A549 (cell line): Measurements from ENCODE around the gene ACTL7B. TPM values are rescaled to one million over a fixed set of nuclear protein-coding genes. Genes with fewer than 3 reads are reported as not detected.

Experiments
- ATAC-seq, 2 experiments: fragments of 200-7000 bp in 1 of 2; fragments of >200 bp in 1 of 2; cut with Nextera tagmentation in 1 of 2; cut with Tn5 transposase in 1 of 2; 3 replicates each; pipeline versions ENCODE4 v1.8.0 to v1.9.1; 2018 to 2020; ENCODE audit warnings: mild to moderate bottlenecking in 1 of 2, moderate library complexity in 1 of 2
- CTCF ChIA-PET: fragments of 300-600 bp; sonication (Branson Sonifier 250); formaldehyde crosslinking; extraction: SDS; loops from one replicate; lab custom pipeline; 2021; ENCODE audit warnings: antibody characterized with exemption, inconsistent platforms; lab: Yijun Ruan, JAX
- POLR2A ChIA-PET: fragments of 350-600 bp; formaldehyde crosslinking; extraction: SDS; loops from one replicate; lab custom pipeline; 2021; ENCODE audit warnings: antibody characterized with exemption, inconsistent platforms; lab: Yijun Ruan, JAX
- DNase-seq, 2 experiments: peaks; one replicate each; pipeline versions ENCODE4 v3.0.0 to v3.0.0-alpha.2; 2011 to 2016; ENCODE audit warnings: low read depth in 1 of 2, low spot score in 1 of 2
- FAIRE-seq: peaks from 2 replicates; lab custom pipeline; 2011; peaks lifted over from hg19 to GRCh38; lab: Jason Lieb, UNC
- H3K27ac ChIP-seq, 2 experiments: fragments of >200 bp; sonication (Bioruptor Twin); formaldehyde crosslinking; 3 replicates each; pipeline ENCODE4 v1.5.1; 2016 to 2017
- H3K4me1 ChIP-seq: fragments of >200 bp; sonication (Bioruptor Twin); formaldehyde crosslinking; 3 replicates; pipeline ENCODE4 v1.6.1; 2016
- H3K4me2 ChIP-seq: fragments of >200 bp; sonication (Bioruptor Twin); formaldehyde crosslinking; 3 replicates; pipeline ENCODE4 v1.6.1; 2016
- H3K4me3 ChIP-seq: fragments of >200 bp; sonication (Bioruptor Twin); formaldehyde crosslinking; 3 replicates; pipeline ENCODE4 v1.5.1; 2016
- H3K9me3 ChIP-seq: fragments of >200 bp; sonication (Bioruptor Twin); formaldehyde crosslinking; 3 replicates; pipeline ENCODE4 v1.6.1; 2016
- ATOH8 ChIP-seq: fragments of 250-450 bp; sonication (Bioruptor Pico); IDR thresholded peaks from 2 replicates; pipeline ENCODE4 v1.5.0; 2020; ENCODE audit warnings: low read depth, mild to moderate bottlenecking, moderate library complexity
- BCL3 ChIP-seq: fragments of >200 bp; sonication (Bioruptor Twin); formaldehyde crosslinking; IDR thresholded peaks from 3 replicates; pipeline ENCODE4 v1.6.1; 2016
- CEBPB ChIP-seq, 2 experiments: fragments of >200 bp in 1 of 2; sonication (Bioruptor Twin) in 1 of 2; formaldehyde crosslinking in 1 of 2; IDR thresholded peaks; 2 replicates each; pipeline ENCODE4 v1.6.1; 2012 to 2016
- CHD2 ChIP-seq: fragments of 150-350 bp; IDR thresholded peaks from 2 replicates; pipeline ENCODE4 v1.6.1; 2014; ENCODE audit warnings: low read length; ENCODE audit not compliant: partially characterized antibody
- E2F6 ChIP-seq: IDR thresholded peaks from 2 replicates; pipeline ENCODE4 v1.6.1; 2012; ENCODE audit warnings: low read depth, borderline replicate concordance
- EHMT2 ChIP-seq: fragments of 200-600 bp; sonication (generic); IDR thresholded peaks from 2 replicates; pipeline ENCODE4 v1.6.1; 2016; ENCODE audit warnings: antibody characterized with exemption, low read depth, mild to moderate bottlenecking, moderate library complexity
- ESRRA ChIP-seq: fragments of 150-350 bp; IDR thresholded peaks from 2 replicates; pipeline ENCODE4 v1.6.1; 2014; ENCODE audit warnings: mild to moderate bottlenecking, low read length, borderline replicate concordance
- FOSL2 ChIP-seq, 2 experiments: fragments of 450-650 bp in 1 of 2; fragments of >200 bp in 1 of 2; sonication (Bioruptor Twin) in 1 of 2; formaldehyde crosslinking; IDR thresholded peaks; 2 replicates each; pipeline versions ENCODE4 v1.5.0 to v1.6.1; 2016 to 2020; ENCODE audit warnings: mild to moderate bottlenecking in 1 of 2, moderate library complexity in 1 of 2
- FOXS1 ChIP-seq: fragments of 250-450 bp; sonication (Bioruptor Pico); IDR thresholded peaks from 2 replicates; pipeline ENCODE4 v1.5.0; 2020; ENCODE audit warnings: mild to moderate bottlenecking, moderate library complexity
- HDAC2 ChIP-seq: fragments of 200-600 bp; sonication (generic); IDR thresholded peaks from 2 replicates; pipeline ENCODE4 v1.6.1; 2016
- HES2 ChIP-seq: fragments of >200 bp; sonication (Bioruptor Twin); formaldehyde crosslinking; IDR thresholded peaks from 2 replicates; pipeline ENCODE4 v1.6.1; 2016
- HEYL ChIP-seq: fragments of 250-450 bp; sonication (Bioruptor Pico); IDR thresholded peaks from 2 replicates; pipeline ENCODE4 v1.8.0; 2021; ENCODE audit warnings: mild to moderate bottlenecking, moderate library complexity
- HMGXB4 ChIP-seq: fragments of 250-450 bp; sonication (Bioruptor Pico); IDR thresholded peaks from 2 replicates; pipeline ENCODE4 v1.5.0; 2021; ENCODE audit warnings: mild to moderate bottlenecking, moderate library complexity, borderline replicate concordance
- HOXB13 ChIP-seq: fragments of 250-450 bp; sonication (Bioruptor Pico); IDR thresholded peaks from 2 replicates; pipeline ENCODE4 v1.5.0; 2020; ENCODE audit warnings: low read depth, mild to moderate bottlenecking, moderate library complexity
- JUN ChIP-seq, 2 experiments: fragments of >200 bp; sonication (Bioruptor Twin); formaldehyde crosslinking; IDR thresholded peaks; 2 replicates in 1 of 2; 3 replicates in 1 of 2; pipeline ENCODE4 v1.6.1; 2016 to 2017
- JUNB ChIP-seq: fragments of >200 bp; sonication (Bioruptor Twin); formaldehyde crosslinking; IDR thresholded peaks from 2 replicates; pipeline ENCODE4 v1.6.1; 2016
- MAFK ChIP-seq: fragments of 450-650 bp; IDR thresholded peaks from 2 replicates; pipeline ENCODE4 v1.6.1; 2014; ENCODE audit not compliant: partially characterized antibody
- NFE2L2 ChIP-seq: fragments of 150-350 bp; conservative IDR thresholded peaks from 2 replicates; pipeline ENCODE4 v1.6.1; 2014; ENCODE audit warnings: low read length
- NR3C1 ChIP-seq: fragments of >200 bp; sonication (Bioruptor Twin); formaldehyde crosslinking; IDR thresholded peaks from 3 replicates; pipeline ENCODE4 v1.6.1; 2017
- PHF8 ChIP-seq: fragments of 200-600 bp; sonication (generic); IDR thresholded peaks from 2 replicates; pipeline ENCODE4 v1.6.1; 2016; ENCODE audit warnings: low read depth, mild to moderate bottlenecking, antibody characterized with exemption, moderate library complexity, borderline replicate concordance
- POLR2A ChIP-seq: IDR thresholded peaks from 2 replicates; pipeline ENCODE4 v1.6.1; 2012; ENCODE audit warnings: mild to moderate bottlenecking, low read length
- POLR2AphosphoS2 ChIP-seq: conservative IDR thresholded peaks from 2 replicates; pipeline ENCODE4 v1.6.1; 2012; ENCODE audit warnings: low read length, improper control_type of control experiment, inconsistent platforms
- RARB ChIP-seq: fragments of 250-450 bp; sonication (Bioruptor Pico); IDR thresholded peaks from 2 replicates; pipeline ENCODE4 v1.8.0; 2021; ENCODE audit warnings: mild to moderate bottlenecking, moderate library complexity
- ZFP36 ChIP-seq: fragments of 450-650 bp; IDR thresholded peaks from 2 replicates; pipeline ENCODE4 v1.6.1; 2014; ENCODE audit warnings: borderline replicate concordance; ENCODE audit not compliant: partially characterized antibody
- ZNF302 ChIP-seq: fragments of 250-450 bp; sonication (Bioruptor Pico); IDR thresholded peaks from 2 replicates; pipeline ENCODE4 v1.9.0; 2021; ENCODE audit warnings: inconsistent platforms, mild to moderate bottlenecking, moderate library complexity
- WGBS: methylation state at CpG from one replicate; pipeline ENCODE4 v1.1.6; 2017; ENCODE audit errors: missing lambda C conversion rate; 5-methylcytosine and 5-hydroxymethylcytosine counted together
- polyA plus RNA-seq, 4 experiments: library from polyadenylated mRNA; depleted of rRNA in 3 of 4; stranded (reverse); fragments of >200 nt; fragmentation: RNase III in 1 of 4; extraction: RNeasy Plus Mini Kit Qiagen cat#74134 plus additional on column Dnase treatment in 1 of 4; gene quantifications; 2 replicates in 3 of 4; 3 replicates in 1 of 4; pipeline ENCODE4 v1.2.3, GENCODE V29; 2011 to 2017

ACTL7B gene
- polyA plus RNA-seq, 2 of the 4 experiments (the other 2 are of a cell fraction) = not detected

GRCh38 chr9:108852079-108852478, 3.7 kb downstream of the ACTL7B start:
- Histone ChIP-seq H3K4me3 (no peak overlapping the region), H3K27ac (no peak overlapping the region), H3K4me1 (no peaks in the 10 kb centered on the region), H3K4me2 (no peak overlapping the region), H3K9me3 (no peaks in the 10 kb centered on the region)
- DNase-seq = no peak
- POLR2A ChIA-PET = no interaction called here
- CTCF ChIA-PET = interaction anchor here (1.0 to 2.2 kb wide), 3 partner anchors 10 to 49 kb away, joined by 3 to 5 read pairs (median 4); no protein-coding TSS in a partner anchor
- WGBS = 19% methylated on average over 1 of the region's 1 CpG
- FAIRE-seq = no peak
- TF ChIP-seq BCL3 = no peak
- TF ChIP-seq NFE2L2 = no peak
- TF ChIP-seq FOXS1 (CRISPR knock-in tag) = no peak
- no peak for TF ChIP-seq ZNF302
- no peak for TF ChIP-seq FOSL2 (IDR thresholded peaks at IDR 0.05)
- TF ChIP-seq FOSL2 (CRISPR knock-in tag; IDR thresholded peaks at IDR 0.05) = no peak
- no peak for TF ChIP-seq HES2
- TF ChIP-seq HMGXB4 (CRISPR knock-in tag) = no peak
- no peak for TF ChIP-seq POLR2A
- TF ChIP-seq E2F6 = no peak
- ATAC-seq = no peak

- no peak for FAIRE-seq
- no peak for ATAC-seq
- ChIA-PET CTCF (interaction anchor here (0.6 to 2.5 kb wide), 11 partner anchors 8 to 598 kb away, joined by 3 to 9 read pairs (median 4); partner anchors contain the start of gene ACTL7A), POLR2A (no interaction called here)
- WGBS = 59% methylated on average over 3 of the region's 3 CpGs
- no peaks in the 10 kb centered on the region for H3K4me1 ChIP-seq
- H3K4me3 ChIP-seq = no peak overlapping the region
- H3K4me2 ChIP-seq = no peak overlapping the region
- H3K27ac ChIP-seq = no peak overlapping the region
- no peak for TF ChIP-seq HEYL (CRISPR knock-in tag)
- TF ChIP-seq PHF8 = no peak
- no peak for TF ChIP-seq BCL3
- no peak for TF ChIP-seq CEBPB (IDR thresholded peaks at IDR 0.05)
- no peak for TF ChIP-seq CHD2
- no peak for TF ChIP-seq JUNB
- no peak for TF ChIP-seq EHMT2
- no peak for TF ChIP-seq HOXB13 (CRISPR knock-in tag)
- TF ChIP-seq ATOH8 (CRISPR knock-in tag) = no peak
- TF ChIP-seq RARB (CRISPR knock-in tag) = no peak
- no peak for TF ChIP-seq ZFP36
- no peak for TF ChIP-seq MAFK
- no peak for TF ChIP-seq NR3C1
- TF ChIP-seq POLR2AphosphoS2 = no peak
- TF ChIP-seq JUN (IDR thresholded peaks at IDR 0.05) = no peak
- no peak for TF ChIP-seq ESRRA
- TF ChIP-seq HDAC2 = no peak
- H3K9me3 ChIP-seq = no peaks in the 10 kb centered on the region
- no peak for DNase-seq
These were observed 4.6 kb downstream of the ACTL7B start for GRCh38 chr9:108851138-108851537.
